Lower leg skin (tissue), 3 donors: Measurements from ENCODE around the gene LIN52.

Experiments
- POLR2A ChIP-seq, 2 donors: fragments of 450-650 bp; IDR thresholded peaks; one replicate each; pipeline ENCODE4 v1.6.1; 2016 to 2017; ENCODE audit warnings: antibody characterized with exemption in 2 of 2, mild to moderate bottlenecking in 1 of 2, moderate library complexity in 1 of 2
- TF ChIP-seq, protein P1 (sequence below), 3 donors: fragments of 450-650 bp; IDR thresholded peaks; one replicate each; pipeline ENCODE4 v1.5.1; 2016; ENCODE audit warnings: antibody characterized with exemption in 3 of 3, mild to moderate bottlenecking in 3 of 3, moderate library complexity in 2 of 3

- TF ChIP-seq, protein P1, sequence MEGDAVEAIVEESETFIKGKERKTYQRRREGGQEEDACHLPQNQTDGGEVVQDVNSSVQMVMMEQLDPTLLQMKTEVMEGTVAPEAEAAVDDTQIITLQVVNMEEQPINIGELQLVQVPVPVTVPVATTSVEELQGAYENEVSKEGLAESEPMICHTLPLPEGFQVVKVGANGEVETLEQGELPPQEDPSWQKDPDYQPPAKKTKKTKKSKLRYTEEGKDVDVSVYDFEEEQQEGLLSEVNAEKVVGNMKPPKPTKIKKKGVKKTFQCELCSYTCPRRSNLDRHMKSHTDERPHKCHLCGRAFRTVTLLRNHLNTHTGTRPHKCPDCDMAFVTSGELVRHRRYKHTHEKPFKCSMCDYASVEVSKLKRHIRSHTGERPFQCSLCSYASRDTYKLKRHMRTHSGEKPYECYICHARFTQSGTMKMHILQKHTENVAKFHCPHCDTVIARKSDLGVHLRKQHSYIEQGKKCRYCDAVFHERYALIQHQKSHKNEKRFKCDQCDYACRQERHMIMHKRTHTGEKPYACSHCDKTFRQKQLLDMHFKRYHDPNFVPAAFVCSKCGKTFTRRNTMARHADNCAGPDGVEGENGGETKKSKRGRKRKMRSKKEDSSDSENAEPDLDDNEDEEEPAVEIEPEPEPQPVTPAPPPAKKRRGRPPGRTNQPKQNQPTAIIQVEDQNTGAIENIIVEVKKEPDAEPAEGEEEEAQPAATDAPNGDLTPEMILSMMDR (IDR thresholded peaks at IDR 0.05), result no peak
- no peak for TF ChIP-seq POLR2A (IDR thresholded peaks at IDR 0.05)
Observed at GRCh38 chr14:74248017-74248416, 163.3 kb downstream of the LIN52 start.
